CD4-positive, alpha-beta memory T cell (primary cell): ENCODE measurements around the gene MAFG. TPM values are rescaled to one million over a fixed set of nuclear protein-coding genes. Genes with fewer than 3 reads are reported as not detected.
A peak's percentile ranks its signal among the peaks of the same experiment; 100 is the strongest.
"Not testable (repeated sequence)": the region's sequence is repeated elsewhere in the genome, so short reads cannot be mapped to it uniquely, and the experiment has no call there.

Source experiments
- CTCF ChIA-PET: fragments of 350-600 bp; sonication (Branson Sonifier 250); formaldehyde crosslinking; loops from one replicate; lab custom pipeline; 2021; ENCODE audit warnings: inconsistent platforms; ENCODE audit not compliant: partially characterized antibody; lab: Charles Lee
- POLR2A ChIA-PET: fragments of 350-600 bp; sonication (Branson Sonifier 250); formaldehyde crosslinking; loops from one replicate; lab custom pipeline; 2021; ENCODE audit not compliant: partially characterized antibody; lab: Charles Lee
- DNase-seq, 5 donors: peaks; one replicate each; pipeline versions ENCODE4 v3.0.0 to v3.0.0-alpha.2; 2020 to 2022; ENCODE audit warnings: mixed read lengths in 1 of 5
- H3K27ac ChIP-seq: one replicate; pipeline ENCODE4 v1.7.0; 2013; ENCODE audit warnings: low read depth, low read length
- H3K27me3 ChIP-seq: 2 replicates; pipeline ENCODE4 v1.7.0; 2013; ENCODE audit warnings: mild to moderate bottlenecking, low read length, moderate library complexity; ENCODE audit not compliant: insufficient read depth
- H3K36me3 ChIP-seq: 2 replicates; pipeline ENCODE4 v1.7.0; 2013; ENCODE audit warnings: mild to moderate bottlenecking, low read length, moderate library complexity; ENCODE audit not compliant: insufficient read depth
- H3K4me1 ChIP-seq: 2 replicates; pipeline ENCODE4 v1.7.0; 2013; ENCODE audit warnings: mild to moderate bottlenecking, low read length, moderate library complexity; ENCODE audit not compliant: insufficient read depth
- H3K4me3 ChIP-seq, 2 donors: one replicate each; pipeline ENCODE4 v1.7.0; 2013; ENCODE audit warnings: low read length in 2 of 2, mild to moderate bottlenecking in 1 of 2
- H3K9me3 ChIP-seq, 2 donors: one replicate each; pipeline ENCODE4 v1.7.0; 2013; ENCODE audit warnings: low read length in 2 of 2, control low read depth in 1 of 2; ENCODE audit not compliant: control insufficient read depth in 1 of 2
- H3K27ac Mint-ChIP-seq, 7 donors: one replicate each; pipeline ENCODE4 v1.8.0; 2020 to 2021; ENCODE audit warnings: mixed read lengths in 7 of 7, mild to moderate bottlenecking in 6 of 7, inconsistent platforms in 3 of 7, moderate library complexity in 3 of 7
- H3K27me3 Mint-ChIP-seq, 2 donors: one replicate each; pipeline ENCODE4 v1.8.0; 2020 to 2021; ENCODE audit warnings: mixed read lengths in 2 of 2
- H3K36me3 Mint-ChIP-seq, 2 donors: one replicate each; pipeline ENCODE4 v1.8.0; 2020 to 2021; ENCODE audit warnings: mixed read lengths in 2 of 2, inconsistent platforms in 1 of 2, mild to moderate bottlenecking in 1 of 2
- H3K4me1 Mint-ChIP-seq, 4 donors: one replicate each; pipeline ENCODE4 v1.8.0; 2020 to 2021; ENCODE audit warnings: mixed read lengths in 4 of 4, mild to moderate bottlenecking in 1 of 4
- H3K4me3 Mint-ChIP-seq, 8 donors: one replicate each; pipeline ENCODE4 v1.8.0; 2020 to 2021; ENCODE audit warnings: mixed read lengths in 8 of 8, mild to moderate bottlenecking in 7 of 8, moderate library complexity in 6 of 8, inconsistent platforms in 3 of 8
- H3K9me3 Mint-ChIP-seq, 8 donors: one replicate each; pipeline ENCODE4 v1.8.0; 2020 to 2021; ENCODE audit warnings: mixed read lengths in 8 of 8, mild to moderate bottlenecking in 5 of 8, inconsistent platforms in 3 of 8, moderate library complexity in 1 of 8
- intact Hi-C: fragments of 100-400 bp; cut with micrococcal nuclease; formaldehyde crosslinking; loops from one replicate; pipeline ENCODE4 v1.15.1; 2023
- polyA plus RNA-seq, 2 donors: library from polyadenylated mRNA; unstranded; fragments of 300-500 nt; fragmentation: Illumina TruSeq; gene quantifications; one replicate each; pipeline ENCODE4 v1.2.3, GENCODE V29; 2021
- total RNA-seq, 2 experiments: library from RNA; stranded (reverse); gene quantifications; one replicate each; pipeline ENCODE4 v1.2.3, GENCODE V29; 2021

The MAFG gene
- total and polyA plus RNA-seq, 4 experiments from 2014 or later, result 2.1 to 16.3 (median 9.8) TPM

DNA sequence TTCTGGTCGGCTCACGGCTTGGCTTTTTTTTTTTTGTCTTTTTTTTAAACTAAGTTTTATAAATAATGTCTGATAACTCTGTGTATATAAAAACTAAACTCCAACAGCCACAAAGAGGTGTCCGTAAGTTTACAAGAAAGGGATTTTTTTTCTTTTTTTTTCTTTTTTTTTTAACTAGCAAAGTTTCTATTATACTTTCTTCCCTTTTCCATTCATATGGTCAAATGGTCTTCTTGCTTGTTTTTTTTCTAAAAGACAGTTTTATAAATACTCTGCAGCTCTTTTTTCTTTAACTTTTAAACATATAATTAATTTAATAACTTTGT is 6.0 kb downstream of the MAFG start:
- H3K9me3 Mint-ChIP-seq, result no peaks in the 10 kb centered on the region
- H3K27me3 ChIP-seq, result no peaks in the 10 kb centered on the region
- H3K4me3 ChIP-seq, result no peak overlapping the region
- H3K9me3 ChIP-seq, result no peaks in the 10 kb centered on the region
- no peak for DNase-seq
- peaks cover 17 to 52% (median 36%) of the 10 kb centered on the region in 4 donors for H3K4me1 Mint-ChIP-seq
- CTCF ChIA-PET, result no interaction called here
- H3K27me3 Mint-ChIP-seq, result no peaks in the 10 kb centered on the region
- intact Hi-C loops, result loop anchor here (10.0 kb wide), 1 partner anchor 827 kb away; no protein-coding TSS in a partner anchor
- H3K27ac Mint-ChIP-seq, result no peak overlapping the region
- peaks cover 0 to 10% of the 10 kb centered on the region in 2 donors for H3K36me3 Mint-ChIP-seq
- H3K27ac ChIP-seq, result no peak overlapping the region
- H3K36me3 ChIP-seq, result no peaks in the 10 kb centered on the region
- peaks cover 44% of the 10 kb centered on the region for H3K4me1 ChIP-seq
- H3K4me3 Mint-ChIP-seq, result no peak overlapping the region
- POLR2A ChIA-PET, result no interaction called here

DNA sequence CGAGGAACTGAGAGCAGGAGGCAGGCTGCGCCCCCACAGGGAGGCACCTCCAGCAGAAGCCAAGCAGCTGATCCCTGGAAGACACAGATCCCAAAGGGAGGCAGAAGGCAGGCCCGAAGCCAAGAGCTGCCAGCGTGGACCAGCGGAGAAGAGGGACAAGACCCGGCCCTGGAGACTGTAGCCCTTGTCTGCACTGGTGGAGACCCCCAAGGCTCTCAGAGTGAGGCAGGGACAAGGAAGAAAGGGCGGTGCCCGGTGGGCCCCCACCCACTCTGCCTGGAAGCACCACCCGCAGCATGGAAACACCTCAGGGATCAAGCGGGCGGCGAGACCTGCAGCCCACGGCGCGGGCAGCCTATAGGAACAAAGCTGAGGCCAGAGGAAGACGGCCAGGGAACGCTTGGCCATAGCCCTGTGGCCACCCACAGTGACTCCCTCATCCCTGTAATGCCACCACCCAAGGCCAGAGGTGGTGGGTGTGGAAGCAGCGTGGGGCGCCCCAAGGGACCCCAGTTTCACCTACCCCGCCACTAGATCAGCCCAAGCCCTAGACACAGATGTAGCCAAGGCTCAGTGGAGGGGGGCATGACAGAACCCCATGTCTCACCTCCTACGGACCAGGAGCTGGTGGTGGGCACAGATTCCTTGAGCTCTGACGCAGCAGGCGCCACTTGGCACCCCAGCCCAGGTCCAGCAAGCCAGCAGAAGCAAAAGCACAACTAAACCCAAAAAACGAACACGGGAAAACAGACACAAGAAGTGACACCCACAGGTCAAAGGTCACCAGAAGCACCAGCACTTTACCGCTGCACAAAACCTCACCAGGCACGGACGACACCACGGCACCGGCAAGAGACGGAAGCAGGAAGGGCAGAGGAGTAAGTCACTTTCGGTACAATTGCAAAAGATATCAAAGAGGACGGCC is 6.7 kb downstream of the MAFG start:
- CTCF ChIA-PET, result no interaction called here
- Mint-ChIP-seq H3K4me1 (peaks cover 13 to 50% (median 35%) of the 10 kb centered on the region in 4 donors), H3K4me3 (peak overlapping the region in 1 of 8 donors; percentile 39), H3K27ac (peak overlapping the region in 4 of 7 donors; percentile 6 to 83 (median 52)), H3K9me3 (no peaks in the 10 kb centered on the region), H3K27me3 (no peaks in the 10 kb centered on the region), H3K36me3 (peaks cover under 1 to 13% of the 10 kb centered on the region in 2 donors)
- Histone ChIP-seq H3K4me3 (no peak overlapping the region), H3K36me3 (peaks cover 2% of the 10 kb centered on the region), H3K9me3 (no peaks in the 10 kb centered on the region), H3K4me1 (peaks cover 44% of the 10 kb centered on the region), H3K27ac (no peak overlapping the region), H3K27me3 (no peaks in the 10 kb centered on the region)
- POLR2A ChIA-PET, result interaction anchor here (1.2 kb wide), 1 partner anchor 9 kb away, joined by 4 read pairs; the partner anchor contains the start of gene PCYT2
- intact Hi-C loops, result loop anchor here (10.0 kb wide), 1 partner anchor 826 kb away; no protein-coding TSS in a partner anchor
- DNase-seq, result no peak

DNA sequence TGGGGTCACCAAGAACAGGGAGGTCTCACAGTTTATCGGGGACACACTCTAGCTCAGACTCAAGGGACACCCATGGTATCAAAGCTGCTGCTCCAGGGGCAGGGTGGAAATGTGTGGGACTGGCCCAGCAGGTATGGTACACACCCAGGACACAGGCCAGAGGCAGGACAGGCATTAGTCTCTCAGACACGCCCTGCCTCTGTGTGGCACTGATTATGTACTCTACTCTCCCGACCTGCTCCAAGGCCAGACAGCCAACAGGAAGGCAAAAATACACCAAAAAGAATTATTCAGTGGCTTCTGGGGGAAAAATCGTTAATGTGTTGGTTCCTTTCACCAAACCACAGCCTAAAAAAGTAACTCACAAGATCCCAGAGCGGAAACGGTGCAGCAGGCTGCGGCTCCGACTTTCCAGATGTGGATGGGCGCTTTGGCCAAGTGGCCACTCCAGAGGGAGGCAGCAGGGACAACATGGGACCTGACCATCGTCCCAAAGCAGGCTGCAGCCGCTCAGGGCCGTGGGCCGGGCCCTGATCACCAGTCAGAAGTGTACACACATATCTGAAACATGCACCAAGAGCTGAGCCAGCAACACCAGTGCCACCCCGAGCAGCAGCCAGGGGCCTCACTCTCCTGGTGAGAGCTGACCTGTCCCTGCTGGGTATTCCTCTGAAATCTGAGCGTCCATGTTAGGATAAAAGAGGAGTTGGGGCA is 8.5 kb downstream of the MAFG start:
- DNase-seq, result no peak
- H3K4me3 ChIP-seq, result no peak overlapping the region
- H3K36me3 Mint-ChIP-seq, result peaks cover 8 to 28% of the 10 kb centered on the region in 2 donors
- H3K27ac Mint-ChIP-seq, result peak overlapping the region; percentile 42 to 93 (median 78)
- no peak overlapping the region for H3K27ac ChIP-seq
- H3K9me3 ChIP-seq, result no peaks in the 10 kb centered on the region
- H3K4me3 Mint-ChIP-seq, result peak overlapping the region in 3 of 8 donors; percentile 25 to 91 (median 60)
- intact Hi-C loops, result loop anchor here (1.0 to 2.0 kb wide), 2 partner anchors 8 to 58 kb away; partner anchors contain the start of genes MAFG and P4HB
- H3K4me1 ChIP-seq, result peaks cover 32% of the 10 kb centered on the region
- ChIA-PET POLR2A (no interaction called here), CTCF (no interaction called here)
- no peaks in the 10 kb centered on the region for H3K27me3 ChIP-seq
- no peaks in the 10 kb centered on the region for H3K27me3 Mint-ChIP-seq
- no peaks in the 10 kb centered on the region for H3K9me3 Mint-ChIP-seq
- H3K4me1 Mint-ChIP-seq, result peaks cover 11 to 36% (median 26%) of the 10 kb centered on the region in 4 donors
- peaks cover 21% of the 10 kb centered on the region for H3K36me3 ChIP-seq

DNA sequence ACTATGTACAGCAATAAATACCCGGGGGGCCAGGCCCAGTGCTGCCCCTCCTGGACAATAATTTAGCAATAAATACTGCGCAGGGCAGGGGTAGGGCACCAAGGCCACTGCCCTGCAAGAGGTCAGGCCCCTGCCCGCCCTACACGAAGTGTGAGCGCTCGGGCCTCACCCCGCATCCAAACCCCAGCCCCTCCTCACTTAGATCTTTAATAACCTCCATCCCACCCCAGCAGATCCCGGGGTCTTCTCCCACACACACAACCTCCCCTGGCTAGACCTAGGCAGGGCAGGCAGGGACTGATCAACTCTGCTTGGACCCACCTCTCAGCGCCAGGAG is 9.2 kb downstream of the MAFG start:
- Histone ChIP-seq H3K36me3 (peaks cover 28% of the 10 kb centered on the region), H3K4me1 (peaks cover 27% of the 10 kb centered on the region), H3K27ac (peak overlapping the region; percentile 64)
- DNase-seq, CTCF ChIA-PET, H3K27me3 Mint-ChIP-seq, H3K27me3 ChIP-seq, H3K4me3 ChIP-seq, H3K9me3 Mint-ChIP-seq, H3K9me3 ChIP-seq: not testable (repeated sequence)
- peak overlapping the region; percentile 84 to 95 (median 92) for H3K4me3 Mint-ChIP-seq
- POLR2A ChIA-PET, result interaction anchor here (1.5 to 2.8 kb wide), 3 partner anchors 9 to 47 kb away, joined by 4 to 33 read pairs (median 23); partner anchors contain the start of genes ARHGDIA, MAFG and NPB
- intact Hi-C loops, result loop anchor here (1.0 to 2.0 kb wide), 2 partner anchors 9 to 58 kb away; partner anchors contain the start of genes MAFG and P4HB
- peaks cover 10 to 37% (median 26%) of the 10 kb centered on the region in 4 donors for H3K4me1 Mint-ChIP-seq
- H3K27ac Mint-ChIP-seq, result peak overlapping the region; percentile 77 to 93 (median 89)
- H3K36me3 Mint-ChIP-seq, result peaks cover 10 to 31% of the 10 kb centered on the region in 2 donors

DNA sequence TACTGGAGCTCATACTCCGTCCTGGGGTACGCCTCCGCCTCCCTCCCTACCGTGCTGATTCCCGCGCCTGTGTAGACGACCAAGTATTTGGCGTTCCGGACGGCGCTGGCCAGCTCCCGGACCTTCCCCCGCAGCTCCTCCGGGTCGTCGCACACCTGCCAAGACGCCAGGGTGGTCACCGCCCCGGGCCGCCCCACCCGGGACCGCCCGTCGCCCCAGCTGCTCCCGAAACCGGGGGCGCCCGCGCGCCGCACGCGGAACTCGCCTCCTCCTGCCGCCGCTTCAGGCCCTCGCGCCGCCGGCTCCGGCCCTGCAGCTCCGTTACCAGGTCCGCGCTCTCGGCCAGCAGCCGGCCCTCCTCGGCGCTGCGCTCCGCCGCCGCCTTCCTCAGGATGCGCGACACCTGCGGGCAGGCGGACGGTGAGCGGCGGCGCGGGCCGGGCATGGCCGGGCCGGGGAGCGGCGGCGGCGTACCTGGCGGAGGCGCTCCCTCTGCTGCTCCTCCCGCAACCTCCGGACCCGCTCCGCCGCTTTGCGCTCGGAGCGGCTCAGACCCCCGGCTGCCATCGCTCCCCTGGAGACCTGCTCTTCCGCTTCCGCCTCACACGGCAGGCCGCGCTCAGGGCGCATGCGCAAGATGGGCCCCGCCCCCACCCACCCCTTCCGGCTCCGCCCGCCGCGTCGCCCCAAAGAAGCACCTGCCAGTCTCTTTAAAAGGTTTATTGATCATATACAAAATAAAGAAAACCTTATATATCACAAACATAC is 9.8 kb downstream of the MAFG start, which contains the start of gene SIRT7:
Gene SIRT7 (minus strand): TSS at position 612 of the 768 bp plus-strand sequence. CDS start 45 bp downstream, at position 567.
- ChIA-PET CTCF (interaction anchor here (0.9 to 1.1 kb wide), 2 partner anchors 10 to 25 kb away, joined by 4 to 5 read pairs; partner anchors contain the start of gene MAFG), POLR2A (interaction anchor here (0.8 to 2.8 kb wide), 11 partner anchors 9 to 181 kb away, joined by 3 to 33 read pairs (median 4); partner anchors contain the start of genes ARHGDIA, MAFG and NPB)
- Histone ChIP-seq H3K36me3 (peaks cover 33% of the 10 kb centered on the region), H3K9me3 (no peaks in the 10 kb centered on the region), H3K4me1 (peaks cover 27% of the 10 kb centered on the region), H3K4me3 (peak within 1 kb of the TSS; percentile 30 to 66), H3K27me3 (no peaks in the 10 kb centered on the region), H3K27ac (peak within 1 kb of the TSS; percentile 64)
- peak; percentile 79 to 81 (median 80) for DNase-seq
- intact Hi-C loops, result loop anchor here (1.0 to 2.0 kb wide), 2 partner anchors 10 to 57 kb away; partner anchors contain the start of genes MAFG and P4HB
- H3K4me1 Mint-ChIP-seq, result peaks cover 13 to 42% (median 26%) of the 10 kb centered on the region in 4 donors
- H3K27ac Mint-ChIP-seq, result peak within 1 kb of the TSS; percentile 80 to 94 (median 90)
- H3K9me3 Mint-ChIP-seq, result no peaks in the 10 kb centered on the region
- H3K4me3 Mint-ChIP-seq, result peak within 1 kb of the TSS; percentile 86 to 95 (median 92)
- H3K36me3 Mint-ChIP-seq, result peaks cover 16 to 36% of the 10 kb centered on the region in 2 donors
- H3K27me3 Mint-ChIP-seq, result no peaks in the 10 kb centered on the region

DNA sequence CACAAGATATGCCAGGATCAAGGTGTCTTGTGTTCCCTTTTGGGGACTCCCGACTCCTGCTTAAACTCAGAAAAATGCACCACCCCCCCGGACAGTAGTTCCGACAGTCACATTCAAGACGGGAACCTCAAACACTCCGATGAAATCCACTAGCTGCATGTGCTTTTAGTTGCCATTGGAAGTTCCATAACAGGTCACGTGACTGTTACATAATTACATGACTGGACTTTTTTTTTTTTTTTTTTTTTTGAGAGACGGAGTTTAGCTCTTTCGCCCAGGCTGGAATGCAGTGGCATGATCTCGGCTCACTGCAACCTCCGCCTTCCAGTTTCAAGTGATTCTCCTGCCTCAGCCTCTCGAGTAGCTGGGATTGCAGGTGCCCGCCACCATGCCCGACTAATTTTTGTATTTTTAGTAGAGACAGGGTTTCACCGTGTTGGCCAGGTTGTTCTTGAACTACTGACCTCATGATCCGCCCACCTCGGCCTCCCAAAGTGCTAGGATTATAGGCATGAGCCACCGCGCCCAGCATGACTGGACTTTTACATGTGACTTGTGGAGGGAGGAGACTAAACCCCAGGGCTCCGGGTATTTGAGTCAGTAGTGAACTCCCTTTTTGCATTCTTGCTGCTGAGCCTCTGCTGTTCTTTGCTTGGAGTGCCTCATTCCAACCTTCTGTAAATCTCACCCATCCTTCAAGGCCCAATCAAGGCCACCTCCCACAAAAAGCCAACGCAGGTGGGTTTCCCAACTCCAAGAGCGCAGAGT is 11.1 kb downstream of the MAFG start:
- POLR2A ChIA-PET, result interaction anchor here (1.2 to 2.8 kb wide), 7 partner anchors 11 to 82 kb away, joined by 3 to 33 read pairs (median 5); partner anchors contain the start of genes ARHGDIA, MAFG and NPB
- peaks cover 13 to 44% (median 30%) of the 10 kb centered on the region in 4 donors for H3K4me1 Mint-ChIP-seq
- H3K27ac ChIP-seq, result peak overlapping the region; percentile 64

More for the DNA sequence above, 11.1 kb downstream of the MAFG start:
- H3K36me3 Mint-ChIP-seq, result peaks cover 17 to 43% of the 10 kb centered on the region in 2 donors
- no peaks in the 10 kb centered on the region for H3K27me3 Mint-ChIP-seq
- no peaks in the 10 kb centered on the region for H3K9me3 Mint-ChIP-seq
- H3K4me1 ChIP-seq, result peaks cover 33% of the 10 kb centered on the region
- peak overlapping the region in 1 of 2 donors; percentile 66 for H3K4me3 ChIP-seq
- intact Hi-C loops, result no loop called here
- CTCF ChIA-PET, result interaction anchor here (0.7 to 1.1 kb wide), 2 partner anchors 24 to 43 kb away, joined by 3 to 5 read pairs; no protein-coding TSS in a partner anchor
- H3K4me3 Mint-ChIP-seq, result peak overlapping the region; percentile 80 to 91 (median 86)
- H3K27ac Mint-ChIP-seq, result peak overlapping the region; percentile 29 to 94 (median 79)
- H3K9me3 ChIP-seq, result no peaks in the 10 kb centered on the region
- no peaks in the 10 kb centered on the region for H3K27me3 ChIP-seq
- H3K36me3 ChIP-seq, result peaks cover 43% of the 10 kb centered on the region
- DNase-seq, result no peak
